ENCODE measurements around the gene PTPN9. TPM values are rescaled to one million over a fixed set of nuclear protein-coding genes. Genes with fewer than 3 reads are reported as not detected.

PTPN9 gene
- total RNA-seq, 4 donors from 2014 or later = 8.6 to 24.5 (median 13.3) TPM

DNA sequence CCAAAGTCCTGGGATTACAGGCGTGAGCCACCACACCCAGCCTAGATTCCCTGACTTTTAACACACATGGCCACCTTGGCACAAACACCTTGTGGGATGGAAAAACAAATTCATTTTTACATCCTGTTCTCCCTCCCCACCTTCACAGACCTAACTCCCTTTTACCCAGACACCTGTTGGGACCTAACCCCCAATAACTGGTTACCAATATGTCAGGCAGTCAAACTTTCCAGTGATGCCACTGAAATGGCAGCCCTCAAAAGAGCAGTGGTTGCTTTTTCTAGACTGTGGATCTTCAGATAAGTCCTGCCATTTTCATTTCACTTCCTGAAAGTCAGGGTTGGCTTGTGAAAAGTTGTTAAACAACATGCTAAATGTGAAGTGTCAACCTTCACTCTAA is 162.5 kb downstream of the PTPN9 start:
- H3K36me3 ChIP-seq = peaks cover 52% of the 10 kb centered on the region
- no peaks in the 10 kb centered on the region for H3K27me3 ChIP-seq
- H3K4me3 ChIP-seq = no peak overlapping the region
- 100% methylated on average over 1 of the region's 1 CpG for WGBS
- no peaks in the 10 kb centered on the region for H3K4me1 ChIP-seq
- DNase-seq (ENCODE audit: low spot score in 2 of 2) = no peak
- H3K9me3 ChIP-seq = no peaks in the 10 kb centered on the region
- H3K27ac ChIP-seq = no peak overlapping the region
- TF ChIP-seq POLR2A (IDR thresholded peaks at IDR 0.05) = no peak
- TF ChIP-seq POLR2AphosphoS5 (IDR thresholded peaks at IDR 0.05) = no peak
- TF ChIP-seq, protein P1, sequence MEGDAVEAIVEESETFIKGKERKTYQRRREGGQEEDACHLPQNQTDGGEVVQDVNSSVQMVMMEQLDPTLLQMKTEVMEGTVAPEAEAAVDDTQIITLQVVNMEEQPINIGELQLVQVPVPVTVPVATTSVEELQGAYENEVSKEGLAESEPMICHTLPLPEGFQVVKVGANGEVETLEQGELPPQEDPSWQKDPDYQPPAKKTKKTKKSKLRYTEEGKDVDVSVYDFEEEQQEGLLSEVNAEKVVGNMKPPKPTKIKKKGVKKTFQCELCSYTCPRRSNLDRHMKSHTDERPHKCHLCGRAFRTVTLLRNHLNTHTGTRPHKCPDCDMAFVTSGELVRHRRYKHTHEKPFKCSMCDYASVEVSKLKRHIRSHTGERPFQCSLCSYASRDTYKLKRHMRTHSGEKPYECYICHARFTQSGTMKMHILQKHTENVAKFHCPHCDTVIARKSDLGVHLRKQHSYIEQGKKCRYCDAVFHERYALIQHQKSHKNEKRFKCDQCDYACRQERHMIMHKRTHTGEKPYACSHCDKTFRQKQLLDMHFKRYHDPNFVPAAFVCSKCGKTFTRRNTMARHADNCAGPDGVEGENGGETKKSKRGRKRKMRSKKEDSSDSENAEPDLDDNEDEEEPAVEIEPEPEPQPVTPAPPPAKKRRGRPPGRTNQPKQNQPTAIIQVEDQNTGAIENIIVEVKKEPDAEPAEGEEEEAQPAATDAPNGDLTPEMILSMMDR (IDR thresholded peaks at IDR 0.05) = no peak
- no peak for TF ChIP-seq EP300 (IDR thresholded peaks at IDR 0.05)

Other genes with a start within 250 kb of the PTPN9 start
- 10 to 100 TPM; 46.9 to 75.2 (median 55.2) TPM for gene COMMD4, start 243.3 kb downstream of the PTPN9 start, total RNA-seq
- 100 to 1,000 TPM in 1 of 4 donors, 10 to 100 TPM in 3; 26.3 to 123 (median 38.0) TPM for gene NEIL1, start 232.3 kb downstream of the PTPN9 start, total RNA-seq
- 100 to 1,000 TPM in 3 of 4 donors, 10 to 100 TPM in 1; 97.2 to 527 (median 180) TPM for gene MAN2C1, start 210.7 kb downstream of the PTPN9 start, total RNA-seq
- gene SIN3A, start 127.6 kb downstream of the PTPN9 start, total RNA-seq = 10 to 100 TPM; 55.2 to 94.8 (median 66.0) TPM
- gene SNUPN, start 46.4 kb upstream of the PTPN9 start, total RNA-seq = 10 to 100 TPM; 12.8 to 31.7 (median 17.5) TPM
- gene IMP3, start 60.9 kb upstream of the PTPN9 start, total RNA-seq = 100 to 1,000 TPM; 139 to 273 (median 180) TPM
- gene SNX33, start 68.6 kb upstream of the PTPN9 start, total RNA-seq = 10 to 100 TPM; 32.1 to 59.7 (median 49.5) TPM
- gene CSPG4, start 133.5 kb upstream of the PTPN9 start, total RNA-seq = 10 to 100 TPM; 12.8 to 19.7 (median 14.0) TPM

Data from suprapubic skin (tissue), 4 donors.